ENCODE results near the gene DUSP18.
"Not testable (repeated sequence)": the region's sequence is repeated elsewhere in the genome, so short reads cannot be mapped to it uniquely, and the experiment has no call there.

Gene DUSP18

DNA sequence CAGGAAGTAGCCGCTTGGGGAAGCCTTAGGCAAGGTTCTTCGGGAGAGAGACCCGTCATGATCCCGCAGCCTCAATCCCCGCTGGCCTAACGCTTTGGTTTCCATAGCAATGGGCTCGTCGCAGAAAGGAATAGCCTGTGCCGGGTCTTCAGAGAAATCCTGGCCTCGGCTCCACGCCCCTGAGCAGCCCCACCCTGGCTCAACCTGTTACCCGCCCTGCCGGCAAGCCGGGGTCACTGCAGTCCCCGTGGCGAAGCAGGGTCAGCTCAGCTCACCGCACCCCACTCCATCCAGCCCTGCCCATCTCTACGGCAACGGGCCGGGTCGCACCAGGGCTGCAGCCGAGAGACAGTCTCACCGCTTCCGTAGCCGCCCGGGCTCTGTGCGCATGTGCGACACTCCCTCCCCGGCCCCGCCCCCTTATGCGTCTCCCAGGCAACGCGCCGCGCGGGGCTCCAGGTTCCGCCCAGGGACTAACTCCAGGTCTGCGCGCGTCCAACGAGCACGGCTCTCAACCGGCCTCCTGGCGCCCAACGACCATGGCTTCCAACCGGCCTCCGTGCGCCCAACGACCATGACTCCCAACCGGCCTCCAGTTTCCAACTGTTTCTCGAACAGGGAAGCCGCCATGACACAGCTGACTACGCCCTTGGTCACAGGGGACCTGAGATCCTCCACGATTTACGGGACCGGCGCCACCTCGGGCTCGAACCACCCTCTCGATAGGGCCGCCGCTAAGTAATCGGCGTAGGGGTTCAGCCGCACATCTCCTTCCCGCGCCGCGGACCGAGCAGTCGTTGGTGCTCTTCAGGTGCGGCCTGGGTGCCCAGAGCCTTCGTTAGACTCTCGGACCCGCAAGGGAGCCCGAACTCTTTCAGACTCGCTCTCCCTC lies at the start of gene DUSP18:
Gene DUSP18, minus strand, starts transcription at position 382 of the 892 bp plus-strand sequence. CDS start 3,872 bp downstream, outside the sequence.
- in situ Hi-C loops (cut with MboI; ENCODE audit: low sequenced_read_pairs): no loop called here

DNA sequence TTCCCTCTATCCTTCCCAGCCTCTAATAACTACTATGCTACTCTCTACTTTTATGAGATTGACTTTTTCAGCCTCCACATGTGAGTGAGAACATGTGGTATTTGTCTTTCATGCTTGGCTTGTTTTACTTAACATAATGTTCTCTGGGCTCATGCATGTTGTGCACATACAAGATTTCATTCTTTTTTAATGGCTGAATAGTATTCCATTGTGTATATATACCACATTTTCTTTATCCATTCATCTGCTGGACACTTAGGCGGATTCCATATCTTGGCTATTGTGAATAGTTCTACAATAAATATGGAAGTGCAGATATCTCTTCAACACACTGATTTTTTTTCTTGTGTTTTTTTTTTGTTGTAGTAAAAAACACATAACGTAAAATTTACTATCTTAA lies 46.4 kb upstream of the DUSP18 start:
- in situ Hi-C loops (cut with MboI; ENCODE audit: low sequenced_read_pairs): no loop called here

- in situ Hi-C loops (cut with MboI; ENCODE audit: low sequenced_read_pairs): no loop called here
These were observed 44.4 kb upstream of the DUSP18 start for GRCh38 chr22:30712094-30712493.

- in situ Hi-C loops (cut with MboI; ENCODE audit: low sequenced_read_pairs): not testable (repeated sequence)
These were observed 42.3 kb upstream of the DUSP18 start for GRCh38 chr22:30709980-30710379.

DNA sequence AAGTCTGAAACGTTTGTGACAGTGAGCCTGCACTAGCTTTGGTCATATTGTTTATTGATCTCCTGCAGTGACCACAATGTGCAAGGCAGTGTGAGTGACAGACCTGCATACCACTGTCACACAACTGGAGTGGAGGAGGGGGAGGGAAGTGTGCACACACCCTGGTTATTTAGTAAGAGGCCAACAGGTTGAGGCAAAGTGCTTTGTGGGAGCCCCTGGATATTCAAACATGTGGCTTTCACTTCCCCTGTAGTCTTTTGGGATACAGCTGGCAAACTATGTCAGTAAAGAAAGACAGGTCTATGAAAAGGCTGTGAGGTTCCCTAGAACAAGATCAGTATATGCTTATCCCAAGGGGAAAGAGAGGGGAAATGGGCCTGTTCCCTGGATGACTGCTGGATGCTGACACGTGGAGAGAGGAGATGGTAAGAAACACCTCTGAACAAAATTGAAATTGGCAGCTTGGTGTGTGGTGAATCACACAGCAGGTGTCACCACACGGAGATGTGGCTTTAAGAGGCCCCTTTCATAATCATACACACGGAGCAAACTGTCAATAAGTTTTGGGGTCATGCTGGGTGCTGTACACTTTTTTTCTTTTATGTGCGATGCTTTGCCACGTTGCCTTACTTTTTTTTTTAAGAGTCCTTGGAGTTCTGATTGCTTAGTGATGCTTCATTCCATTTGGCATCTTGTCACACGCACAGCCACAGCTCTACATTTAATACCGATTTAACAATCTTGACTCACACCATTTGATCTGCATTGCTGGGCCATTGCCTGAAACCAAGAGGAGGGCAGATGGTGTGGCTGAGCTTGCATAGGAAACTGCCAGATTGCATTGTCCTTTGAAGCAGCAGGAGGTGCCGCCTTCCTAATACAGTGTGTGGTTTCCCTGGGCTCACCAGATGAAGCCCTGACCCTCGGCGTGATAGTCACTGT lies 38.3 kb upstream of the DUSP18 start:
- in situ Hi-C loops (cut with MboI; ENCODE audit: low sequenced_read_pairs): no loop called here

DNA sequence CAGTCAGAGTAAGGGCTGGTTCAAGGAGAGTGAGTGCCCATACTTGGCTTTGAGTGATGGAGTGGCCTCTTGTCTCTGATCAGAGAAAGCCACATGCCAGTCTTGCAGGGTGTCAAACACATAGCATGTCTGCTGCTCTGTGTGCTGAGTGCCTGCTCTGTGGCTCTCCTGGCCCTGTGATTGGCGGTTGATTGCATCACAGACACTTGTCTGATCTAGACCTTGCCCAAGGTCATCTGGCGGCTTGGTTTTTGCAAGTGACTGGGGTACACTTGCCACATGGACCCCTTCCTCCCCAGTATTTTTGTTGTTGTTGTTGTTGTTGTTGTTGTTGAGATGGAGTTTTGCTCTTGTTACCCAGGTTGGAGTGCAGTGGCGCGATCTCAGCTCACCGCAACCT lies 37.3 kb upstream of the DUSP18 start:
- in situ Hi-C loops (cut with MboI; ENCODE audit: low sequenced_read_pairs): no loop called here

GRCh38 chr22:30702856-30703255 lies 35.2 kb upstream of the DUSP18 start:
- in situ Hi-C loops (cut with MboI; ENCODE audit: low sequenced_read_pairs): no loop called here

GRCh38 chr22:30701872-30702271 lies 34.2 kb upstream of the DUSP18 start:
- in situ Hi-C loops (cut with MboI; ENCODE audit: low sequenced_read_pairs): no loop called here

DNA sequence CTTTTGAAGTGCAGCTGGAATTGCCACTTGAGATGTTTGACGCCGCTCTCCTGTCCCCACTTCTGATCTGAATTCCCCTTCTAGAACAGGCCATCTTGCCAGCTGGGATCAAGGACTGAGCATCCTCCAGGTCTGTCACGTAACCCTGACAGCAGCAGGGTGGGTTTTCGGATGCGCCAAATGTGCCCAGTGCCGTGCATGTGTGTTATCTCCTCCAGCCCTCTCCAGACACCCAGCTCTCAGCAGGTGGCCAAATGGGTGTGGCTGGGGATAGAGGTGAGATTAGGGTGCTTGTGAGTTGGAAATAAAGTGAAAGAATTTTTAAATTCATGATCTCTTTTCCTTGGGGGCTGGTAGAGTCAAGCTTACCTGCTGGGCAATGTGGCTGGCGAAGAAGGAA lies 30.3 kb upstream of the DUSP18 start:
- in situ Hi-C loops (cut with MboI; ENCODE audit: low sequenced_read_pairs): no loop called here

GRCh38 chr22:30695871-30696655 lies 28.4 kb upstream of the DUSP18 start:
- in situ Hi-C loops (cut with MboI; ENCODE audit: low sequenced_read_pairs): no loop called here

DNA sequence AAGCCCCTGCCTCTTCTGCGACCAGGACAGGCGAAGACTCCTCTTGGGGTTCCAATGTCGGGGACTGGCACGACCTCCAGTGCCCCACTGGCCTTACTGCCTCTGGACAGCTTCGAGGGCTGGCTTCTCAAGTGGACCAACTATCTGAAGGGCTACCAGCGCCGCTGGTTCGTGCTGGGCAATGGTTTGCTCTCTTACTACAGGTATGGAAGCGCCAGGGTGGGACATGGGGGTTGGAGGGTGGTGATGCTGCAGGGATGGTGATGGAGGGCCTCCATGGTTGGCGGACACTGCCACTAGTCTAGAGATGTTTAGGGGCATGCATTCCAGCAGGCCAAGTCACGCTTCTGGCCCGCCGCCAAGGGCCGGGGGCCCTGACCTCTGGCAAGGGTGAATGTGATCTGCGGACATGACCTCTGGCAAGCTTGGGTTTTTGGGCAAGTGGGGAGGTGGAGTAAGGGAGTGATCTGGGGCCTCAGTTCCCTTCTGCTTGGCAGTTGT lies 27.7 kb upstream of the DUSP18 start:
- in situ Hi-C loops (cut with MboI; ENCODE audit: low sequenced_read_pairs): no loop called here

DNA sequence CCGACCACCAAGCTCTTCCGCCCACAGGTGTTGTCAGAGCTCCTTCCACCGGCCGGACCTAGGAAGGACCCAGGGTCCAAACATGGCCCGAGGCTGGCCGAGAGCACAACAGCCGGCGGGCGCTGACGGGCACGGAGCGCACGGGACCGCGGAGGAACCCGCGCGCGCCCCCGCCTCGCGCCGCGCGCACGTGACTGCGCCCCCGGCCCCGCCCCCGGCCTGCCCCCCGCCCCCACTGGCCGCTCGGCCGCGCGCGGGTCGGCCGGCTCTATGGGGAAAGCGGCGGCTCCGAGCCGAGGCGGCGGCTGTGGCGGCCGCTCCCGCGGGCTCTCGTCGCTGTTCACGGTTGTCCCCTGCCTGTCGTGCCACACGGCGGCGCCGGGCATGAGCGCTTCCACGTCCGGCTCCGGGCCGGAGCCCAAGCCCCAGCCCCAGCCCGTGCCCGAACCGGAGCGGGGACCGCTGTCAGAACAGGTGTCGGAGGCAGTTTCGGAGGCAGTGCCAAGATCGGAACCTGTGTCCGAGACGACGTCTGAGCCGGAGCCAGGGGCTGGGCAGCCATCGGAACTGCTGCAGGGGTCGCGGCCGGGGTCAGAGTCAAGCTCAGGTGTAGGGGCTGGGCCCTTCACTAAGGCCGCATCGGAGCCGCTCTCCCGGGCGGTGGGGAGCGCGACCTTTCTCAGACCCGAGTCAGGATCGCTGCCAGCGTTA lies 27.1 kb upstream of the DUSP18 start, which contains the start of gene OSBP2:
Gene OSBP2, plus strand, starts transcription at position 235 of the 711 bp plus-strand sequence. Its CDS starts 36 bp downstream, at position 271.
- in situ Hi-C loops (cut with MboI; ENCODE audit: low sequenced_read_pairs): no loop called here

DNA sequence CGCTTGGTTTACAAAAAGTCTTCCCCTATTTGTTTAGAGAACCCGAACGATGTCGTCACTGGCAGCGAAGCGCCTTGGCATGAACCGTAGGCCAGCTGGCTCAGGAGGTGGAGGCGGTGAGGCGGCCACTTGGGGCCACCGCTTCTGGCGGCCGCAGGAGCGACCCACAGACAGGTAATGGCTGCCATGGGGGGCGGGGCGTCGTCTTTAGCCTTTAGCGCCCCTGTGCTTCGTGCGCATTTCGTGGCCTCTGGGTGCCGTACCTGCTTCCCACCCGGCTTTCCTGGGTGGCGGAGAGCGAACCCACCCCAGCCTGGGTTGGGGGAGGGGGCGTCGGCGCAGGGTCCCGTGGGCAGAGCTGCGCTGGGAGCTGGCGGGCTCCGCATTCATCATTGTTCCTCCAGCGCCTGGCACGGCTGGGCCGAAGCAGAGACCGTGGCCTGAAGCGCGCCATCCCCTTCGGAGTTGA lies 26.5 kb upstream of the DUSP18 start:
- in situ Hi-C loops (cut with MboI; ENCODE audit: low sequenced_read_pairs): no loop called here

DNA sequence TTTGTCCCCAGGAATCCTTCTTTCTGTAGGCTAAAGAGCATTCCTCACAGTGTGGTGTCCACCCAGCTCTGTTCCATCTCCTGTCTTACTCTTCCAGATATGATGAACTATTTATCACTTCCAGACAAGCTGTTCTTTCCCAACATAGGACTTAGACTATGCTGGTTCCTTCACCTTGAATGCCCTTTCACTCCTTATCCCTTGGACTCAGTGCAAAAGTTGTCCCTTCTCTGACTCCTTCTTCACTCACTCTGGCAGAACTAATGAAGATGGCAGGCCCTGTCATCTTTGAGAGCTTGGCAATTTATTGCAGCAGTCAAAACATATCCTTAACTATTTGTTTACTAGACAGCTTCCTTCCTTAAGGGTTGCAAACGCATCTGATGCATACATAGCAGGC lies 23.5 kb upstream of the DUSP18 start:
- in situ Hi-C loops (cut with MboI; ENCODE audit: low sequenced_read_pairs): no loop called here

GRCh38 chr22:30689622-30690021 lies 21.9 kb upstream of the DUSP18 start:
- in situ Hi-C loops (cut with MboI; ENCODE audit: low sequenced_read_pairs): no loop called here

GRCh38 chr22:30687358-30687757 lies 19.7 kb upstream of the DUSP18 start:
- in situ Hi-C loops (cut with MboI; ENCODE audit: low sequenced_read_pairs): no loop called here

DNA sequence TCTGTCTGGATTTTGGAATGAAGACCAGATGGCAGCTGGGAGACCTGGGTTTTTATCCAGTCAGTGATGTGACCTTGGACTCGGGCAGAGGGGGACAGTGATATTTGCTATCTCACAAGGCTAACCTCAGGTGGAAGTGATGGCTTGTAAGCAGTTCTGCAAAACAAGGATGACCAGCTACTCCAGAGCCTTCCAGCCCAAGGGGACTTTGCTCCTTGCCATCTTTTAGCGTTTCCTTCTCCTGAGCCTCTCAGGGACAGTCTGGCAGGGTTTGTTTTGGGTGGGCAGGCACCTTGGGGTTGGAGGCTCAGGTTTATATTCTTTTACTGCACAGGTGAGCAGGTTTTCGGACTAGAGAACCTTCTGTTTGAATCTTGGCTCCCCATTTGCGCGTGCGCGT lies 17.5 kb upstream of the DUSP18 start:
- in situ Hi-C loops (cut with MboI; ENCODE audit: low sequenced_read_pairs): no loop called here

GRCh38 chr22:30681831-30682230 lies 14.2 kb upstream of the DUSP18 start:
- in situ Hi-C loops (cut with MboI; ENCODE audit: low sequenced_read_pairs): no loop called here

DNA sequence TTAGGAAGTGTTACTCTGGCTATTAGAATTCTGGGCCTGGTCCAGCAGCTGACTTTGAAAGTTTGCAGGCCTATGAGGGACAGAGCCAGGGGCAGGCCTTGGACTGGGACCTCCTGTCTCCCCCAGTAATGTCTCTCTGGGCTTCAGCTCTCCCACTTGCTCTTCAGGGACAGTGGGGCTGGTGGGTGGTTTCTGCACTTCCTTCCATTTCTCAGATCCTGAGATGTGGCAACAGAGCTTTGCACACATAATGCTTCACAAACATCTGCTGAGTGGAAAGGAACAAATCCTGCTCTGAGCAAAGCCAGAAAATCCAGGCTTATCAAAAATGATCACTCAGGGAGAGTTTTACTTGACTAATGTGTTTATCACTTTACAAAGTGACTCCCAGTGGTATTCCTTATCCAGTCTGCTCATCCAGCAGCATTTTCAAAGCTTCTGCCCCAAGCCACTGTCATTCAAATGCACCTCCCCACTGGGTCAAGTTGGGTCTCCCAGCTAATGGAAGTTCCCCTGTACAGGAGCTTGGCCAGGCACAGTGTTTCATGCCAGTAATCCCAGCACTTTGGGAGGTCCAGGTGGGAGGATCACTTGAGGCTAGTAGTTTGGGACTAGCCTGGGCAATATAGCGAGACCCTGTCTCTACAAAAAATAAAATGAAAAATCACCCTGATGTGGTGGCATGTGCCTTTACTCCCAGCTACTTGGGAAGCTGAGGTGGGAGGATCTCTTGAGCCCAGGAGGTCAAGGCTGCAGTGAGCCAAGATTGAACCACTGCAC lies 13.5 kb upstream of the DUSP18 start:
- in situ Hi-C loops (cut with MboI; ENCODE audit: low sequenced_read_pairs): no loop called here

Data from HL-60/S4 treated with retinoic acid at 250 ng/mL for 4 days and 3 days (cell line).